Fibroblast of villous mesenchyme (primary cell): ENCODE results near the gene LSM7. TPM values are rescaled to one million over a fixed set of nuclear protein-coding genes. Genes with fewer than 3 reads are reported as not detected.

Experiments
- DNase-seq: peaks from one replicate; pipeline ENCODE4 v3.0.0-alpha.2; 2010; ENCODE audit warnings: low read depth
- H3K4me3 ChIP-seq: 2 replicates; pipeline ENCODE4 v1.5.1; 2011; ENCODE audit warnings: low read depth, mild to moderate bottlenecking, low read length
- CTCF ChIP-seq: IDR thresholded peaks from 2 replicates; pipeline ENCODE4 v1.5.1; 2012; ENCODE audit warnings: low read depth, mild to moderate bottlenecking, low read length; ENCODE audit not compliant: insufficient read depth
- total RNA-seq: library from RNA; depleted of rRNA; stranded (reverse); fragments of >200 nt; gene quantifications from 2 replicates; pipeline ENCODE4 v1.2.3, GENCODE V29; 2012

LSM7 gene
- total RNA-seq, 1 donor, result 78.2 TPM

- no peak for DNase-seq
- H3K4me3 ChIP-seq, result no peak overlapping the region
- no peak for TF ChIP-seq CTCF
Measured at GRCh38 chr19:2341244-2341751, 12.9 kb upstream of the LSM7 start.

GRCh38 chr19:2340496-2341243 lies 12.3 kb upstream of the LSM7 start:
- no peak for TF ChIP-seq CTCF
- H3K4me3 ChIP-seq, result no peak overlapping the region
- DNase-seq, result no peak

- TF ChIP-seq CTCF, result no peak
- DNase-seq, result no peak
- no peak overlapping the region for H3K4me3 ChIP-seq
Measured at GRCh38 chr19:2339644-2340310, 11.4 kb upstream of the LSM7 start.

GRCh38 chr19:2338751-2339643 lies 10.6 kb upstream of the LSM7 start:
- TF ChIP-seq CTCF, result no peak
- H3K4me3 ChIP-seq, result no peak overlapping the region
- DNase-seq, result no peak

GRCh38 chr19:2338055-2338615 lies 9.7 kb upstream of the LSM7 start:
- H3K4me3 ChIP-seq, result no peak overlapping the region
- DNase-seq, result no peak
- TF ChIP-seq CTCF, result no peak

- H3K4me3 ChIP-seq, result no peak overlapping the region
- peak; percentile 34 for TF ChIP-seq CTCF
- peak; percentile 75 for DNase-seq
Measured at GRCh38 chr19:2337329-2337707, 8.9 kb upstream of the LSM7 start.
